HG03521 (cell line): ENCODE results near the gene HDLBP.
"Not testable (repeated sequence)": the region's sequence is repeated elsewhere in the genome, so short reads cannot be mapped to it uniquely, and the experiment has no call there.

Experiments
- ATAC-seq: cut with Tn5 transposase; IDR thresholded peaks from one replicate; pipeline ENCODE4 v1.9.1; 2021; ENCODE audit warnings: mild to moderate bottlenecking, moderate library complexity; ENCODE audit not compliant: unreplicated experiment

The HDLBP gene

DNA sequence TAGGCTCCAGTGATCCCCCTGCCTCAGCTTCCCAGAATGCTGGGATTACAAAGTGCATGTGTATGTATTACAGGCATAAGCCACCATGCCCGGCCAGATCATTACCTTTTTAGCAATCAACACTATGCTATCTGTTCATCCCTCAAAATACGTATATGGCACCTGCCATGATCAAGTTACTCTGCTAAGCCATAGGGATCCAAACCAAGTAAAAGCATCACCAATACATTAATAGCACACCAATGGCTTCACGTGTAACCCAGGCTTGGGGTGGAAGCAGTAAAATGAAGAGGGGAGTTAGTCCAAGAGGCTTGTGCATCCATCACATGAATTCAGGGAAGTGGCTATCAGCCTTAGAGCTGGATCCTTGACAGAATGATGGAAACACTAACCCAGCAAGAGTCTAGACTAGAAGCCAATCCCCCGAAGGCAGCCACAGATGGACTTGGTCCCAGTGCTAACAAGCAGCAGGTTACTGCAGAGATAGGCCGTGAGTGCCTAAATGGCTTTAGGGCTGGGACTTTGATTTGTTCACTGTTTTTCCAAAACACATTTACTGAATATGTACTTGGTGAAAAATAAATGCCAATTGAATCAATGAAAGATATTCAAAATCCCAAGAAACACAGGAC lies 11.3 kb downstream of the HDLBP start:
- no peak for ATAC-seq

DNA sequence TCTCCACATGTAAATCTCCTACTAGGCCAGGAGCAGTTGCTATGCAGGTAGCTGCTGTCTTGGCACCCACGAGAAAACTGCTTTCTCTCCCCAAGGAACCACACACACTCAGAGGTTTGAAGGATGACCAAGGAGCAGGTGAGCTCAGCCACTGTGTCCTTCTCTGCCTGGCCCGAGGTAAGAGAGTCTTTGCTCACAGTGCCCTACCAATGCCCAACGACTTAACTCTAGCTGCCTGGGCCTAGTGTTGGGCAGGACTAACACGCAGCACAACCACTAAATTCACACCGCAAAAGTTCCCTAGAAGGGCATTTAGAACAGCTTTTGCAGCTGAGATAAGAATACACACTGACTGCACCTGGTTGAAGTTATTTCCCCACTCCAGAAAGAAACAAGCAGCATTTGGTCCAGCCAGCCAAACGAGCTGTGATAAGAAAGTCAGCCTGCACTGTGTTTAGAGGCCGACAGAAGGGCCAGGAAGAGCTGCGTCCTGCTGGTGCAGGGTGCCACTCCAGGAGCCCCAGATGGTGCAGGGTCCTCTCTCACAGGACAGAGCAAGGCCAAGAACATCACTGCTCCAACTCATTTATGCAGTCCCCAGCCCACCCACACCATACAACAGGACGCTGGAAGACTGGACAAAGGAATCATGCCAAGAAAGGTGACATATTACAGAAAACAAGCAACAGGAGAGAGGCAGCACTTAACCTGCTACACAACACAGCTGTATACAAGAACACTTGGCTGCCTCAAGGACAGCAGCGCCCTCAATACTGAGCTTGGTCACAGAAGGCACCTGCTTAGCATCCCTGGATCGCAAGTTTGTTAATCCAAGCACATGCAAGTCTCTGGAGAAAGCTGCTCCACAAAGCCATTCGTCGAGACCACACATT lies 12.5 kb downstream of the HDLBP start:
- no peak for ATAC-seq

DNA sequence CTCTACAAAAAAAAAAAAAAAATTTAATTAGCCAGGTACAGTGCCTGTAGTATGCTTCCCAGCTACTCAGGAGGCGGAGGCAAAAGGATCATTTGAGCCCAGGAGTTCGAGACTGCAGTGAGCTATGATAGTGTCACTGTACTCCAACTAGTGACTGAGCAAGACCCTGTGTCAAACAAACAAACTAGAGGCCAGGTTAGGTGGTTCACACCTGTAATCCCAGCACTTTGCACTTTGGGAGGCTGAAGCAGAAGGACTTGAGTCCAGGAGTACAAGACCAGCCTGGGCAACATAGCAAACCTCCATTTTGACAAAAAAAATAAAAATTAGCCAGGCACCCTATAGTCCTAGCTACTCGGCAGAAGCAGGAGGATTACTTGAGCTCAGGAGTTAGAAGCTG lies 13.4 kb downstream of the HDLBP start:
- ATAC-seq = no peak

DNA sequence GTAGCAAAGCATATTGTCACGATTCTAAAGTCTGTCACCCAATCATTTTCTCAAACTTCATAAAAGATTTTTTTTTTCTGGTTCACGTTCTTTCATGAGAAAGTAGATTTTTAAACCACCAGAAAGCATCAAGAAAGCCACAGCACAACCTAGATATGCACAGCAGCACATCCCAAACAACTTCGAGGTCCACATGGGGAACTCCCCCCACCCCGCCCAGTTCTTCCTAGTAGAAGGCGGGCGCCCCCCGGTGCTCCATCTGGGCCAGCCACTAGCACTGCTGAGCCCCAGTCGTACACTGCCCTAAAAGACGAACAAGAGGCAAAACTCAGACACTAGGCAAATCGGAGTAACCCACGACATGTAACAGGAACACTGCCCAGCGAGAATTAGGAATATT lies 15.5 kb downstream of the HDLBP start:
- no peak for ATAC-seq

DNA sequence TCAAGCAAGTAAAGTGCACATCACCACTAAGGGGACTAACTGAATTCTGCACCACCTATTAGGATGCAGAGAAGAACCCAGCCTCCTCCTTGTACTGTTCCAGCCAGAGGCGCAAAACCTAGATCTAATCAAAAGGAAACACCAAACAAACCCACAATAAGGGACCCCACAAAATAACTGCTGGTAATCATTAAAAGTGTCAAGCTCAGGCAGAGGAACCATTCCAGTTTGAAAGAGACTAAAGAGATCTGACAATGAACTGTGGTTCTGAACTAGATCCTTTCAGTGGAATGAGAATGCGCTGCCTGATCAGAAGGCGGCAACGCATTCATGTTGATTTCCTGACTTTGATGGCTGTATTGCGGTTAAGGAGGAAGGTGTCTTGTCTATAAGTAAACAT lies 16.8 kb downstream of the HDLBP start:
- ATAC-seq = no peak

DNA sequence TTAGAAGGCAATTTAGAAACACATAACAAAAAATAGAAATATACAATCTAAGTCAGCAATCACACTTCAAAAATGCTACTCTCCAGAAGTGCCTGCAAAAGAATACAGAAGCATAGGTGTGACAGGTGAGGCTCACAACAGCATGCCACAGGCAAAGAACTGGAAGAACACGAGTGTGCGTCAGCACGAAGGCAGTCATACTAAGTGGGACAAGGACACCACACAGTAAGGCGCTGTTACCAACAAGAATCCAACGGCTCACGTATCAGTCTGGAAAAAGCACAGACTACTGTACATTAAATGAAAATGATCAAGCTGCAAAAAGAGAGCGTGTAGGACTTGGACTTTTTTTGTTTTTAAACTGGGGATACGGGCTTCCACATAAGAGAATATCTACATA lies 18.7 kb downstream of the HDLBP start:
- no peak for ATAC-seq

DNA sequence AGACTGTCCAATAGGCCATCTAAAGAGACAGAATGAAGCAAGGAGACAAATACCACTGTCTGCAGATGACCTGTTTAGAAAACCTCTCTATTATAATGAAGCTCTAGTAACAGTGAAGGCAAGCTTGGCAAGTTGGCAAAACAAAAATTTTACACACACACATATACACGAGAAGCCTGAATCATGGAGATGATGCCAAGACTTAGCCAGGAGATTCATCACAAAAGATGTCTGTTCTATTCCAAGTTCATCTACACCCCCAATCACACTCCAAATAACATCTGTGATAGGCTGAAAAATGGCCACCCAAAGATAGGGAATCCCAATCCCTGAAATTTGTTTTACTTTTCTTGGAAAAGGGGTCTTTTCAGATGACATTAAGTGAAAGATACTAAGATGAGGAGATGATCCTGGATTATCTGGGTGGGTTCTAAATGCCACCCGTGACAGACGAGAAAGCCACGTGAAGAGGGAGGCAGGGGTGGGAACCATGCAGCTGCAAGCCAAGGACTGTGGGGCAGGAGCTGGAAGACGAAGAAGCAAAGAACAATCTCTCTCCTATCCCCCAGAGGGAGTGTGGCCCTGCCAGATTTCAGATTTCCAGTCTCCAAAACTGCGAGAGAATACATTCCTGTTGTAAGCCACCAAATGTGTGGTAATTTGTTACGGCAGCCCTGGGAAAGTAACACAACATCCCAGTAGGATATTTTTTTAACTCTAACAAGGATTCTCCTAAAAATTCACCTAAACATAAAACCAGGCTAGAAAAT lies 20.0 kb downstream of the HDLBP start:
- ATAC-seq = no peak

DNA sequence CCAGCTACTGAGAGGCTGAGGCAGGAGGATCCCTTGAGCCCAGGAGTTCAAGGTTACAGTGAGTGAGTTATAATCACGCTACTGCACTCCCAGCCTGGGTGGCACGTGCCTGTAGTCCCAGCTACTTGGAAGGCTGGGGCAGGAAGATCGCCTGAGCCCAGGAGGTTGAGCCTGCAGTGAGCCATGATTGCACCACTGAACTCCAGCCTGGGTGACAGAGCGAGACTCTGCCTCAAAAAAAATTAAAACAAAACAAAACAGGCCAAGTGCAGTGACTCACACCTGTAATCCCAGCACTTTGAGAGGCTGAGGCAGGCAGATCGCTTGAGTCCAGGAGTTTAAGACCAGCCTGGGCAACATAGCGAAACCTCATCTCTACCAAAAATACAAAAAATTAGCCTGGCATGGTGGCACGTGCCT lies 22.1 kb downstream of the HDLBP start:
- ATAC-seq = not testable (repeated sequence)

DNA sequence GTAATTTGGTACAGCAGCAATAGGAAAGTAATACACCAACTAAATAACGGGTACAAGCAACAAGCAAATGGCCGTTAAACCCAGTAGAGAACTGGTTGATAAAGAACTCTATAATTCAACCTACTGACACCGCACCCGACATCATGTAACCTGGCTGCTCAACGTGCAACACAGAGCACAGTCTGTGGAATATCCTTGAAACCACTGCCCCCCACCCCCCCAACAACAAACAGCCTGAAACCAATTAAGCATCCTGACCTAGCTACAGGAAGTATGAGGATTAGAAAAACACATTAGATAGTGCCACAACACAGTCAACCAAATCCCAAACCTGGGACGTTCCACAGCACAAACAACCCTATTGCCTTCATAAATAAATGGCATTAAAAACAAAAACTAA lies 23.5 kb downstream of the HDLBP start:
- ATAC-seq = no peak

DNA sequence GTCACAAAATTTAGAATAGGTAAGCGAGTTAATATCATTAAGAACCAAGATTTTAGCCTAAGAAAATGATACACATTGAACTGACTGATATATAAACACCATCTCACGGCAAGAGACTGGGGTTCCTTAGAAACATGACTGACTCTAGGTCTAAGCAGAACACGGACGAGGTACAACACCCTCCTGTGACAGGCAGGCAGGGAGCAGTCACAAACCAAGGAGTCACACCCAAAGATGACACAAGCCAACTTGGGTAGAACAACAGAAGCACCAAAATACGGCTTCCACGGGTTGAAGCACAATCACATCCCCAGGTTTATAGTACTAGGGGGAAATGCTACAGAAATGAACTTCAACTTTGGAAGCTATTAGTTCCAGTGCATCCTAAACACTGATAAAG lies 24.3 kb downstream of the HDLBP start:
- ATAC-seq = no peak

DNA sequence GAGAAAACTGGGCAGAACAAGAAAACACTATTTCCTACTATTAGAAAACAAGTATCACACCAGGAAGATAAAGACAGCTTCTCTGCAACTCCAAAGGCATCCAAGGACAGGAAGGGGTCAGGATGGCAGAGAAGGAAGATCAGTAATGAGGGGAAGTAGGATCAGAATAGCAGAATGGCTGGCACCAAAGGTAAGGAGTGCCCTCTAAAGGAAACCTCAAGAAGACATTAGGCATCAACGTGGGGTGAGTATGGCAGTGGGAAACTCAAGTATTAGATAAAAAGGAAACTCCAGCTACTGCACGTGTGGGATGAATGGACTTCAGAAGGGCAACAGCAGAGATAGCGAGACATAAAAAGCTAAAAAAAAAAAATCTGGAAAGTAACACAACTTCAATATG lies 25.9 kb downstream of the HDLBP start:
- ATAC-seq = no peak

DNA sequence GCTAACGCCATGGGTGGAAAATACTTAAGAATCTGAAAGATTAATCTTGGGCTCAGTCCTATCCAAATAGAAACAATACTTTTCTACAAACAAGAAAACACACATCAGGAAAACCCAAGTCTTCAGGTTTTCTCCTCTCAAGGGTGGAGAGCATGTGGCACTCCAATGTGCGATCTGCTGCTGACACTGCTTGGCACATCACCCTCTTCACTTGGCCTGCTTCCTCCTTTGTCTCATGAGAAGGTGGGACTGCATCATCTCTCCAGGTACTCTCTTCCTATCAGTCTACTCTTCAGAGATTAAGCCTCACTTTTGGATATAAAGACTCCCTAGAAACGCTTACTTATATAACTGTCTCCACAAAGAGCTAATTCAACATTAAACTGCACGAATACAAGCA lies 26.4 kb downstream of the HDLBP start:
- ATAC-seq = no peak

DNA sequence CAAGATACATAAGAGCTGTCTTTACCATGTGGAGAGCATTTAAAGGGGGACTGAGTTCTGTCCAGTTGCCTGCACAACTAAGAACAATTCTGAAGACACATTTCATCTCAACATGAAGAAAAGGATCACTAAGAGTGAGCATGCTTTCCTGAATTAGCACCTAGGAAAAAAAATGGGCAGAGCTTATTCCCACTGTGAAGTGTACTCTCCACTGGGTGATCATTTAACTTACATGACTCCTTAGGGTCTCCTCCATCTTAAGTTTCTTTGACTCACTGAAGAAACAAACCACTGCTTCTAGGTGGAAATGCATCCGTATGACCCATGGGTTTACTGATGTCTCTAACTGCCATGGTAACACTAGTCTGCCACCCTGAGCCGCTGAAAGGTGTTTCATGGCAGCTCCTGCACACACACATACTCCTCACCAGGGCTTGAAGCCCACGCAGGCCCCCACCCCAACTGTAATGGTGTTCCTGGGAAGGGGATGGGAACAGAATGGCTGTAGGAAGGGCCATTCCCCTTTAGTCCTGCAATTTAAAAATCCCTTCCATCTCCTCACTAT lies 27.1 kb downstream of the HDLBP start:
- ATAC-seq = no peak

DNA sequence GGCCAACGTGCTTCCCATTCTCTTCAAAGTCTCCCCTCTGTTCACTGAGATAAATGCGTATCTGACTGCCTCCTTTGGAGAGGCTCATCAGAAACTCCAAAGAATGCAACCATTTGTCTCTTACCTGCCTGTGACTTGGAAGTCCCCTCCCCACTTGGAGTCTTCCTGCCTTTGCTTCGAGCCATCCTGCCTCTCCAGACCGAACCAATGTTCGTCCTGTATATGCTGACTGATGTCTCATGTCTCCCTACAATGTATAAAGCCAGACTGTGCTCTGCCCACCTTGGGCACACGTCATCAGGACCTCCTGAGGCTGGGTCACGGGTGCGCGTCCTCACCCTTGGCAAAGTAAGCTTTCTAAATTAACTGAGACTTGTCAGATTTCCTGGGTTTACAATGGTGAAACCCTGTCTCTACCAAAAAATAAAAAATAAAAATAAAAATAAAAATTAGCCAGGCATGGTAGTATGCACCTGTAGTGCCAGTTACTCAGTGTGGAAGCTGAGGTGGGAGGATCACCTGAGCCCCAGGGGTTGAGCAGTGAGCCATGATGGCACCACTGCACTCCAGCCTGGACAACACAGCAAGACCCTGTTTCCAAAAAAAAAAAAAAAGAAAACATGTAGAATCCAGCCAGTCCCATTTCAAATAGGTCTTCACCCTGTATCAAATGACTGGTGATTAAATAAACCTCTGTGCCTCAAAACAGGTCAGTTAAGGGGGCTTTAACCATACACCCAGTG lies 29.0 kb downstream of the HDLBP start:
- ATAC-seq = no peak

DNA sequence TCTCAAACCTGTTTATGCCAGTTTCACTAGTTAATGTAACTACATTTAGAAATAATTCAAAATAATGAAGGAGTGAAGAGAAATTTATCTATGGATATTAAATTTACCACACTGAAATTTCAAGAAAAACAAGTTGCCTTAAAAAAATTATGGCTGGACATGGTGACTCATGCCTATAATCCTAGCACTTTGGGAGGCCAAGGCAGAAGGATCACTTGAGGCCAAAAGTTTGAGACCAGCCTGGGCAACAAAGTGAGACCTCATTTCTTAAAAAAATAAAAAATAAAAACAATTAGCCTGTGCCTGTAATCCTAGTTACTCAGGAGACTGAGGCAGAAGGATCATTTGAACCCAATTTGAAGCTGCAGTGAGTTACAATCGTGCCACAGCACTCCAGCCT lies 29.9 kb downstream of the HDLBP start:
- ATAC-seq = no peak

DNA sequence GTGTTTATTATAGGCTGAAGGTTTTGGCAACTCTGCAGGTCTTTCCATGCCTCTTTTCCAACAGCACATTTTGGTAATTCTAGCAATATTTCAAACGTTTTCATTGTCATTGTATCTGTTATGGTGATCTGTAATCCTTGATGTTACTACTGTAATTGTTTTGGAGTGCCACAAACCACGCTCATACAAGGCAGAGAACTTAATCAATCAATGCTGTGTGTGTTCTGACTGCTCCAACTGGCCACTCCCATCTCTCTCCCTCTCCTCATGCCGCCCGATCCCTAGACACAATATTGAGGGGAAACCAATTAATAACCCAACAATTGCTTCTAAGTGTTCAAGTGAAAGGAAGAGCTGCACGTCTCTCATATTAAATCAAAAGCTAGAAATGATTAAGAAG lies 32.9 kb downstream of the HDLBP start:
- no peak for ATAC-seq

DNA sequence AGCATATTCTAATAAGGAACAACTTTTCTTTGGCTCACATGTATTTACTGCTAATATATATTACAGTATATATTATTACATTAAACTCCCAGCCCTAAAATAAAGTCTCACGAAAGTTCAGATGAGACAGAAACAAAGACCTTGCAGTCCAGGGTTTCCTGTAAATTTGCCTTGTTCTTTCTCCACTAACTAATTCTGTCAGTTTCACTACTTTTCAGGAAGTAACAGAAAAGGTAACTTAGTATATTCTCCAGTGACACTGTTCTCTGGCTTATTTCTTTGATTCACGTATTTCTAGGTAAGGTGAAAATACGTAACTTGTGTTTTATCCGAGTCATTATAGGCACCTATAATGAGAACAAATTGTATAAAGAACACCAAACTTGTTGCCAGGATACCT lies 35.2 kb downstream of the HDLBP start:
- ATAC-seq = no peak

DNA sequence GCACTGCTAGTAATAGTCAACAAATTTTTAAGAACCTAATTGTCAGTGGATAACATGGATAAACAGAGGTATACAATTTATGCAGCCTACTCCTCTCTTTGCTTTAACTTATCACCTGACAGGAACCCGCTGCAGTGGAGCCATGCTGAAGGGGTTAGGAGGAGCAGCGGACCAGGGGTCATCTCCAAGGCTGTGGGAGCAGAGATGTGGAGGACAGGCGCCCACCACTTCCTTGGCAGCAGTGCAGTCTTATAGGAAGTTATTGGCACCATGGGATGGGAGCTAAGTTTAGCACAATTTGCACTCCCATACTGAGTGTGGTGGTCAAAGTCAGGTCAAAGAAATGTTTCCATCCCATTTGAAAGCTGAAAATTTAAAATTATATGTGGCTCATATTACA lies 35.6 kb downstream of the HDLBP start:
- no peak for ATAC-seq

DNA sequence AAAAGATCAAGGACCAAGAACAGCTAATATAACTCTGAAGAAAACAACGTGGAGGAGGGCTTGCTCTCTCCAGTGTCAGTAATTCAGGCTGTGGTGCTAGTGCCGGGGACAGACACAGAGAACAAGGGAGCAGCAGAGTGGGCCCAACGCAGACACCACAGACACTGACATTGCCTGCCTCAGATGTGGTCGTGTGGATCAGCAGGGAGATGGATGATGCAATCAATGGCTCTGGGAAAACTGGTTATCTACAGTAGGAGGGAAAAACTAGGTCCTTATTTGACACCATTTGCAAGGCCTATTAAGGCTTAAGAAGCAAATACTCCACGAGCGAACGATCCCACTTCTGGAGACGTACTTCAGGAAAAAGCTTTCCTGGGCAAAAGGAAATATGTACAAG lies 36.1 kb downstream of the HDLBP start:
- no peak for ATAC-seq

DNA sequence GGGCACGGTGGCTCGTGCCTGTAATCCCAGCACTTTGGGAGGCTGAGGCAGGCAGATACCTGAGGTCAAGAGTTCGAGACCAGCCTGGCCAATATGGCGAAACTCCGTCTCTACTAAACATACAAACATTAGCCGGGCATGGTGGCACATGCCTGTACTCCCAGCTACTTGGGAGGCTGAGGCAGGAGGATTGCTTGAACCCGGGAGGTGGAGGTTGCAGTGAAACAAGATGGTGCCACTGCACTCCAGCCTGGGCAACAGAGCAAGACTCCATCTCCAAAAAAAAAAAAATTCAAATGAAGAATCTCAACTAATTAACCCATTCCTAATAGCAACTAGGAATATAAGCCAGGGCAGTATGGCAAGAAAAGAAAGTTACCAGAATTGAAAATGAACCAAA lies 37.2 kb downstream of the HDLBP start:
- ATAC-seq = not testable (repeated sequence)

DNA sequence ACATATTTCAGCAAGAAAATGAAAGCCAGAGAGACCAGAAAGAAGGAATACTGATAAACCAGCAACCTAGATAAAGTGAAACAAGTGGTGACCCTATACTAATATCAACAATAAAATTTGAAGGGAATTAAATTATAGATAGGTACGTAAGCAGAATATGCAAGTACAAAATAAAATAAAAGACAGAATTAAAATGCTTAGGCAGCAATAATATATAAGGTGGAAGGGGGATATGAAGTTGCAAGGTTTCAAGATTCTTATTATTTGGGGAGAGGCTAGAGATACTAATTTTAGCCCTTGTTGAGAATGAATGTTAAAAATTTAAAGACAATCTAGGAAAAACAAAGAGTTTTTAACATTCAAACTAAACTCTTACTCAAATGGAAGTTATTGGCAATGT lies 39.6 kb downstream of the HDLBP start:
- ATAC-seq = no peak
